ENCODE results near the gene MITF. TPM values are rescaled to one million over a fixed set of nuclear protein-coding genes. Genes with fewer than 3 reads are reported as not detected.

Gene MITF
- total RNA-seq, 1 experiment from 2014 or later = 1.9 TPM

GRCh38 chr3:69951616-69952015 lies 212.4 kb downstream of the MITF start:
- Histone ChIP-seq H3K27me3 (ENCODE audit: insufficient read depth, low read length) (no peaks in the 10 kb centered on the region), H2AFZ (ENCODE audit: low read depth, low read length, poor library complexity, severe bottlenecking) (no peak overlapping the region), H3K4me2 (ENCODE audit: low read length) (no peak overlapping the region), H3K9me3 (ENCODE audit: control insufficient read depth in 1 of 2, insufficient read depth in 1 of 2, low read depth in 1 of 2, low read length in 2 of 2) (no peaks in the 10 kb centered on the region), H3K4me1 (ENCODE audit: control insufficient read depth in 1 of 2, insufficient read depth in 2 of 2, low read length in 2 of 2) (no peaks in the 10 kb centered on the region), H3K27ac (ENCODE audit: low read depth, low read length) (no peak overlapping the region), H4K20me1 (ENCODE audit: insufficient read depth) (no peaks in the 10 kb centered on the region; the same call in 1 of the 2 replicates), H3K4me3 (replicated peaks in 1 of 2; ENCODE audit: low read depth in 1 of 2, low read length in 2 of 2) (no peak overlapping the region), H3K9me2 (ENCODE audit: insufficient read depth) (no peaks in the 10 kb centered on the region), H3K9ac (ENCODE audit: low read length) (no peak overlapping the region), H3K36me3 (ENCODE audit: control insufficient read depth in 1 of 2, insufficient read depth in 2 of 2, low read length in 2 of 2) (no peaks in the 10 kb centered on the region), H3K79me2 (ENCODE audit: insufficient read depth, low read length) (no peaks in the 10 kb centered on the region)
- RAD21 ChIA-PET (ENCODE audit: low non-redundant PET in 1 of 2, low total read pairs in 2 of 2, uncharacterized antibody in 2 of 2, unreplicated experiment in 2 of 2) = no interaction called here
- no peak for TF ChIP-seq POLR2A (IDR thresholded peaks at IDR 0.05; ENCODE audit: borderline replicate concordance, extremely low read depth, insufficient read depth, insufficient read length)
- no peak for TF ChIP-seq CEBPB (IDR thresholded peaks at IDR 0.05; ENCODE audit: low read depth)
- TF ChIP-seq YY1 (IDR thresholded peaks at IDR 0.05; ENCODE audit: extremely low read depth, insufficient replicate concordance, low read depth, low read length) = no peak
- no peak for TF ChIP-seq ZFX (IDR thresholded peaks at IDR 0.05)
- TF ChIP-seq FOSL1 (IDR thresholded peaks at IDR 0.05; ENCODE audit: low read depth) = no peak
- no peak for TF ChIP-seq SIN3A (IDR thresholded peaks at IDR 0.05; ENCODE audit: low read depth)
- no peak for TF ChIP-seq EGR1 (IDR thresholded peaks at IDR 0.05; ENCODE audit: low read depth)
- TF ChIP-seq TCF7L2 (IDR thresholded peaks at IDR 0.05; ENCODE audit: borderline replicate concordance, extremely low read depth, insufficient read depth, insufficient read length) = no peak
- no TSS peak for BruUV-seq (replicated peaks)
- ATAC-seq (no peak), DNase-seq (ENCODE audit: low read depth, low spot score) (no peak)
- intact Hi-C loops (cut with micrococcal nuclease) = no loop called here
- CTCF ChIA-PET = no interaction called here
- POLR2A ChIA-PET = no interaction called here

- POLR2A ChIA-PET = no interaction called here
- Histone ChIP-seq H3K27me3 (ENCODE audit: insufficient read depth, low read length) (no peaks in the 10 kb centered on the region), H3K36me3 (ENCODE audit: control insufficient read depth in 1 of 2, insufficient read depth in 2 of 2, low read length in 2 of 2) (no peaks in the 10 kb centered on the region), H3K79me2 (ENCODE audit: insufficient read depth, low read length) (no peaks in the 10 kb centered on the region), H3K9ac (ENCODE audit: low read length) (no peak overlapping the region), H3K4me1 (ENCODE audit: control insufficient read depth in 1 of 2, insufficient read depth in 2 of 2, low read length in 2 of 2) (no peaks in the 10 kb centered on the region), H4K20me1 (ENCODE audit: insufficient read depth) (no peaks in the 10 kb centered on the region), H3K9me3 (ENCODE audit: control insufficient read depth in 1 of 2, insufficient read depth in 1 of 2, low read depth in 1 of 2, low read length in 2 of 2) (no peaks in the 10 kb centered on the region), H3K4me2 (ENCODE audit: low read length) (no peak overlapping the region), H2AFZ (ENCODE audit: low read depth, low read length, poor library complexity, severe bottlenecking) (no peak overlapping the region), H3K27ac (ENCODE audit: low read depth, low read length) (no peak overlapping the region), H3K9me2 (ENCODE audit: insufficient read depth) (no peaks in the 10 kb centered on the region), H3K4me3 (replicated peaks in 1 of 2; ENCODE audit: low read depth in 1 of 2, low read length in 2 of 2) (no peak overlapping the region)
- RAD21 ChIA-PET (ENCODE audit: low non-redundant PET in 1 of 2, low total read pairs in 2 of 2, uncharacterized antibody in 2 of 2, unreplicated experiment in 2 of 2) = no interaction called here
- CTCF ChIA-PET = no interaction called here
- DNase-seq (ENCODE audit: low read depth, low spot score) (no peak), ATAC-seq (no peak)
- no TSS peak for BruUV-seq (replicated peaks)
- intact Hi-C loops (cut with micrococcal nuclease) = no loop called here
- TF ChIP-seq REST (IDR thresholded peaks at IDR 0.05; ENCODE audit: low read depth) (no peak), EGR1 (IDR thresholded peaks at IDR 0.05; ENCODE audit: low read depth) (no peak), RAD21 (IDR thresholded peaks at IDR 0.05; ENCODE audit: low read depth) (no peak), EZH2 (IDR thresholded peaks at IDR 0.05) (no peak), MAX (IDR thresholded peaks at IDR 0.05) (no peak), FOSL1 (IDR thresholded peaks at IDR 0.05; ENCODE audit: low read depth) (no peak), SIN3A (IDR thresholded peaks at IDR 0.05; ENCODE audit: low read depth) (no peak), CTCF (IDR thresholded peaks at IDR 0.05 in 2 of 3, conservative IDR thresholded peaks at IDR 0.05 in 1 of 3; ENCODE audit: borderline replicate concordance in 1 of 3, insufficient read depth in 1 of 3, low read depth in 2 of 3, low read length in 2 of 3) (no peak), ATF3 (IDR thresholded peaks at IDR 0.05) (no peak), SRF (IDR thresholded peaks at IDR 0.05; ENCODE audit: low read depth) (no peak), POLR2A (IDR thresholded peaks at IDR 0.05; ENCODE audit: borderline replicate concordance, extremely low read depth, insufficient read depth, insufficient read length) (no peak), CBX3 (IDR thresholded peaks at IDR 0.05; ENCODE audit: low read depth) (no peak), CEBPB (IDR thresholded peaks at IDR 0.05; ENCODE audit: low read depth) (no peak), ELF1 (IDR thresholded peaks at IDR 0.05; ENCODE audit: borderline replicate concordance, low read depth) (no peak)
Observed at GRCh38 chr3:69959581-69959980, 220.3 kb downstream of the MITF start.

Data from HCT116 (cell line).